ENCODE measurements around the gene DNM1L.

GRCh38 chr12:32776258-32776657, 97.2 kb downstream of the DNM1L start:
- TF ChIP-seq, protein P1, sequence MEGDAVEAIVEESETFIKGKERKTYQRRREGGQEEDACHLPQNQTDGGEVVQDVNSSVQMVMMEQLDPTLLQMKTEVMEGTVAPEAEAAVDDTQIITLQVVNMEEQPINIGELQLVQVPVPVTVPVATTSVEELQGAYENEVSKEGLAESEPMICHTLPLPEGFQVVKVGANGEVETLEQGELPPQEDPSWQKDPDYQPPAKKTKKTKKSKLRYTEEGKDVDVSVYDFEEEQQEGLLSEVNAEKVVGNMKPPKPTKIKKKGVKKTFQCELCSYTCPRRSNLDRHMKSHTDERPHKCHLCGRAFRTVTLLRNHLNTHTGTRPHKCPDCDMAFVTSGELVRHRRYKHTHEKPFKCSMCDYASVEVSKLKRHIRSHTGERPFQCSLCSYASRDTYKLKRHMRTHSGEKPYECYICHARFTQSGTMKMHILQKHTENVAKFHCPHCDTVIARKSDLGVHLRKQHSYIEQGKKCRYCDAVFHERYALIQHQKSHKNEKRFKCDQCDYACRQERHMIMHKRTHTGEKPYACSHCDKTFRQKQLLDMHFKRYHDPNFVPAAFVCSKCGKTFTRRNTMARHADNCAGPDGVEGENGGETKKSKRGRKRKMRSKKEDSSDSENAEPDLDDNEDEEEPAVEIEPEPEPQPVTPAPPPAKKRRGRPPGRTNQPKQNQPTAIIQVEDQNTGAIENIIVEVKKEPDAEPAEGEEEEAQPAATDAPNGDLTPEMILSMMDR (IDR thresholded peaks at IDR 0.05) = no peak
- TF ChIP-seq POLR2A (IDR thresholded peaks at IDR 0.05) (no peak), EP300 (IDR thresholded peaks at IDR 0.05) (no peak)
